Stimulated activated CD4-positive, alpha-beta T cell treated with anti-CD3 and anti-CD28 coated beads, Interleukin-2, amount 100 ng/mL, for 48 hours (primary cell): ENCODE data around the gene ACSL5.

Experiments used
- DNase-seq, 2 donors: peaks; one replicate each; pipeline ENCODE4 v3.0.0-alpha.2; 2020

ACSL5 gene

GRCh38 chr10:112471878-112472487 lies 98.1 kb downstream of the ACSL5 start:
- DNase-seq, result no peak

- no peak for DNase-seq
These were observed 101.8 kb downstream of the ACSL5 start for GRCh38 chr10:112475575-112476218.
